AG08395 (cell line): ENCODE measurements around the gene TUBA3C.
"Not testable (repeated sequence)": the region's sequence is repeated elsewhere in the genome, so short reads cannot be mapped to it uniquely, and the experiment has no call there.

Source experiments
- DNase-seq: peaks from one replicate; pipeline ENCODE4 v3.0.0; 2012; ENCODE audit warnings: mixed read lengths, low spot score

Gene TUBA3C

GRCh38 chr13:19181621-19182485 is at the start of gene TUBA3C:
Gene TUBA3C (minus strand): TSS chr13:19181824. CDS start chr13:19181747, 77 bp downstream.
- no peak for DNase-seq

- DNase-seq, result not testable (repeated sequence)
Observed at GRCh38 chr13:19207413-19207812, 25.8 kb upstream of the TUBA3C start.

GRCh38 chr13:19192622-19193021 is 11.0 kb upstream of the TUBA3C start:
- DNase-seq, result not testable (repeated sequence)

- DNase-seq, result not testable (repeated sequence)
Observed at GRCh38 chr13:19189911-19190310, 8.3 kb upstream of the TUBA3C start.

GRCh38 chr13:19189368-19189767 is 7.7 kb upstream of the TUBA3C start:
- not testable (repeated sequence) for DNase-seq

DNA sequence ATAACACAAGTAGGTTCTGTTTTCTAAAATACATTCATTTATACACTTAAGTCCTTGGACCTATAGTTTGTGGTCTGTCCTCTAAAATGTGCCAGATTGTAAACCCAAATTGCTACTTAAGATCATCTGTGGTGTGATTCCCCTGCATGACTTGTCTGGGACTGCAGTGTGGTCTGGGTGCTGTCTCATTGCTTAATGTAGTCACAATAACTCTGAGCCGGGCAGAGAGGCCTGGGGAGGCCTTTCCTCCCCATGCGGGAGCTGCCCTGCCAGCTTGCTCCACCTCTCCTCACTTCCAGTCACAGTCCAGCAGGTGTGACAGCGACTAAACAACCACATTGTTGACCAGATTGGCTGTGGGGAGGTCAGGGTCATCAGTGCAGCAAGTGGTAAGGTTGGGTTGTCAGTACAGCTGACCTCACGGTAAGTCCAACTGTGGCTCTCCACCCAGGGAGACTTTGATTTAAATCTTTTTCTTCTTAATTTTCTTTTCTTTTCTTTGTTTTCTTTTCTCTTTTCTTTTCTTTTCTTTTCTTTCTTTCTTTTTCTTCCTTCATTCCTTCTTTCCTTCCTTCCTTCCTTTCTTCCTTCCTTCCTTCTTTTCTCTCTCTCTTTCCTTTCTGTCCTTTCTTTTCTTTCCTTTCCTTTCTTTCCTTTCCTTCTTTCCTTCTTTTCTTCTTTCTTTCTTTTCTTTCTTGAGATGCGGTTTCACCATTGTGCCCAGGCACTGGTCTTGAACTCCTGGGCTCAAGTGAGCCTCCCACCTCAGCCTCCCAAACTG is 4.4 kb upstream of the TUBA3C start:
- DNase-seq, result no peak

GRCh38 chr13:19185086-19185864 is 3.7 kb upstream of the TUBA3C start:
- no peak for DNase-seq

DNA sequence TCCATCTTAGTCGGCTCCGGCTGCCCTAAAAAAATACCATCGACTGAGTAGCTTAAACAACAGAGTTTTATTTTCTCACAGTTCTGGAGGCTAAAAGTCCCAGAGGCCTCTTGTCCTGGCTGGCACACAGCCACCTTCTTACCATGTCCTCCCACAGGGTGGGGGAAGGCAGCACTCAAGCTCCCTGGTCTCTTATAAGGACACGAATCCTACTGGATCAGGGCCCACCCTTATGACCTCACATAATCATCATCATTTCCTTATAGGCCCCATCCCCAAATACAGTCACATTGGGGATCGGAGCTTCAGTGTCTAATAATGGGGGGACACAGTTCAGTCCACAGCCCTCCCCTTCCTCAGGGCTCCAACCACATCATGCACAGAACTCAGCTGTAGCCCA is 2.6 kb upstream of the TUBA3C start:
- DNase-seq, result no peak

- DNase-seq, result no peak
Observed at GRCh38 chr13:19183676-19184075, 2.1 kb upstream of the TUBA3C start.

DNA sequence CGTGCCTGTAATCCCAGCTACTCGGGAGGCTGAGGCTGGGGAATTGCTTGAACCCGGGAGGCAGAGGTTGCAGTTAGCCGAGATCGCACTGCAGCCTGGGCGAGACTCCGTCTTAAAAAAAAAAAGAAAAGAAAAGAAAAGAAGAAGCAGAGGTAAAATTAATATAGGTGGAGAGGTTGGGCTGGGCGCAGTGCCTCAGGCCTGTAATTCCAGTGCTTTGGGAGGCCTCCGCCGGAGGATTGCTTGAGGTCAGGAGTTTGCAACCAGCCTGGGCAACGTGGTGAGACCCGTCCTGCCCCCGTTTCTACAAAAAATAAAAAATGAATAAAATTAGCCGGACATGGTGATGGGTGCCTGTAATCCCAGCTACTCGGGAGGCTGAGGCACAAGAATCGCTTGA is 912 bp upstream of the TUBA3C start:
- DNase-seq, result no peak

- no peak for DNase-seq
Observed at GRCh38 chr13:19181021-19181620, 503 bp downstream of the TUBA3C start.

- no peak for DNase-seq
Observed at GRCh38 chr13:19179916-19180315, 1.7 kb downstream of the TUBA3C start.

- no peak for DNase-seq
Observed at GRCh38 chr13:19178901-19179593, 2.6 kb downstream of the TUBA3C start.

DNA sequence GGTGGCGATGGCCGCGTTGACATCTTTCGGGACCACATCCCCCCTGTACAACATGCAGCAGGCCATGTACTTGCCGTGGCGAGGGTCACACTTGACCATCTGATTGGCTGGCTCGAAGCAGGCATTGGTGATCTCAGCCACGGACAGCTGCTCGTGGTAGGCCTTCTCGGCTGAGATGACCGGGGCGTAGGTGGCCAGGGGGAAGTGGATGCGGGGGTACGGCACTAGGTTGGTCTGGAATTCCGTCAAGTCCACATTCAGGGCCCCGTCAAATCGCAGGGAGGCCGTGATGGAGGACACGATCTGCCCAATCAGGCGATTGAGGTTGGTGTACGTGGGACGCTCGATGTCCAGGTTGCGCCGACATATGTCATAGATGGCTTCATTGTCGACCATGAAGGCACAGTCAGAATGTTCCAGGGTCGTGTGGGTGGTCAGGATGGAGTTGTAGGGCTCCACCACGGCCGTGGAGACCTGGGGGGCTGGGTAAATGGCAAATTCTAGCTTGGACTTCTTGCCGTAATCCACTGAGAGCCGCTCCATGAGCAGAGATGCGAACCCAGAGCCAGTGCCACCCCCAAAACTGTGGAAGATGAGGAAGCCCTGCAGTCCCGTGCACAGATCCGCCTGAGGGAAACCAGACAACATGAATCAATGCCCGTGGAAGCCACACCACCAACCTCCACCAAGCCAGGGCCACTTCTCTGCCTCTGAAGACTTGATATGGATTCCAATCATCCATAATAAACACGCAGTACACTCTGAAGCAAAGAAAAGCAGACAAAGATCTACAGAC is 4.4 kb downstream of the TUBA3C start:
- DNase-seq, result not testable (repeated sequence)

DNA sequence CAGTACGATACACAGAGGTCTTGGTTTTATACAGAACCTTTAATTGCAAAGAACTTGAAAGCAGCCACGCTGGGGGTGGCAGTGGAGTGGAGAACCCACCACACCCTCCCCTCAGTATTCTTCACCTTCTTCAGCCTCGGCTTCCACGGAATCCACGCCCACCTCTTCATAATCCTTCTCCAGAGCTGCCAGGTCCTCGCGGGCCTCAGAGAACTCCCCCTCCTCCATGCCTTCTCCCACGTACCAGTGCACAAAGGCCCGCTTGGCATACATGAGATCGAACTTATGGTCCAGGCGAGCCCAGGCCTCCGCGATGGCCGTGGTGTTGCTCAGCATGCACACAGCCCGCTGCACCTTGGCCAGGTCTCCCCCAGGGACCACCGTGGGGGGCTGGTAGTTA is 7.9 kb downstream of the TUBA3C start:
- no peak for DNase-seq

DNA sequence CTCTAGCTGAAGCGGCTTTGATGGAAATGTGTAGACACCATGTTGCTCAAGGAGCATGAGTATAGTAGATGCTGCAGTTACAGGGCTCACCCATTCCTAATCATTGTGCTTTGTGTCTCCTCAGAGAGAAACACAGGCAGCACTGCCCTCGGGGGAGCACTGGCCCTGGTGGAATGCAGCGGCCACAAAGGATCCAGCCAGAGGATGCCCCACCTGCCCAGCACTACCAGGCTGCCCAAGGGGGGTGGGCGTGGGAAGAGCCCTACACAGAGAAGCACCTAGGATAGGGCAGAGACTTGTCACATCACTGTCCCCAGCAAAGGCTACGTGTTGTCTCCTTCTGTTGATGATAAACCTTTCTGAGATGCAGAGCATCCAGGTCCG is 9.0 kb downstream of the TUBA3C start:
- no peak for DNase-seq

GRCh38 chr13:19172007-19172646 is 9.5 kb downstream of the TUBA3C start:
- no peak for DNase-seq

- no peak for DNase-seq
Observed at GRCh38 chr13:19171563-19171962, 10.1 kb downstream of the TUBA3C start.

GRCh38 chr13:19169991-19170390 is 11.6 kb downstream of the TUBA3C start:
- no peak for DNase-seq

DNA sequence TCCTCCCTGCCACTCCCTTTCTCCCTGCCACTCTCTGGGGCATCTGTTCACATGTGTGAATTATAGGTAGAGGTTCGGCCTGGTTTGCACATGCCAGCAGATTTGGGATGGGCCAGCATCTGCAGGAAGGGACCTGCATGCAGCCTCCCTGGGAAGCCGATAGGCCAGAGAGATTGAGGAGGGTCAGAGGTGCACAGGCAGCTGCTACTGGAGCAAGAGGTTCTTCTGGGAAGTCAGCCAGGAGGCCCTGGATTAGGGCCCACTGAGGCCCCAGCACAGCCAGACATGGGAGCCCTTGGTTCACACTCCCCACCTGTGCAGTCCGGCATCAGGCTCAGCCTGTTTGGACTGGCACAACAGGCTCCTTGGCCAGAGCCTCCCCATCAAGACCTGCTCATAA is 12.1 kb downstream of the TUBA3C start:
- no peak for DNase-seq
